Measurements from ENCODE around the gene YTHDF1. TPM values are rescaled to one million over a fixed set of nuclear protein-coding genes. Genes with fewer than 3 reads are reported as not detected.
A peak's percentile ranks its signal among the peaks of the same experiment; 100 is the strongest.

The YTHDF1 gene
- total RNA-seq (2021; fragmentation: NEBNext Ultra II Directional; extraction: Animal tissue kit (Norgen Biotek cat#: 25700)): 10 to 100 TPM; 35.4 to 40.0 (median 37.2) TPM
- long read RNA-seq, partial matches to known transcripts: 8 of 13 reads
- long read RNA-seq, other reads (novel, unspliced or antisense): 4 of 13 reads

DNA sequence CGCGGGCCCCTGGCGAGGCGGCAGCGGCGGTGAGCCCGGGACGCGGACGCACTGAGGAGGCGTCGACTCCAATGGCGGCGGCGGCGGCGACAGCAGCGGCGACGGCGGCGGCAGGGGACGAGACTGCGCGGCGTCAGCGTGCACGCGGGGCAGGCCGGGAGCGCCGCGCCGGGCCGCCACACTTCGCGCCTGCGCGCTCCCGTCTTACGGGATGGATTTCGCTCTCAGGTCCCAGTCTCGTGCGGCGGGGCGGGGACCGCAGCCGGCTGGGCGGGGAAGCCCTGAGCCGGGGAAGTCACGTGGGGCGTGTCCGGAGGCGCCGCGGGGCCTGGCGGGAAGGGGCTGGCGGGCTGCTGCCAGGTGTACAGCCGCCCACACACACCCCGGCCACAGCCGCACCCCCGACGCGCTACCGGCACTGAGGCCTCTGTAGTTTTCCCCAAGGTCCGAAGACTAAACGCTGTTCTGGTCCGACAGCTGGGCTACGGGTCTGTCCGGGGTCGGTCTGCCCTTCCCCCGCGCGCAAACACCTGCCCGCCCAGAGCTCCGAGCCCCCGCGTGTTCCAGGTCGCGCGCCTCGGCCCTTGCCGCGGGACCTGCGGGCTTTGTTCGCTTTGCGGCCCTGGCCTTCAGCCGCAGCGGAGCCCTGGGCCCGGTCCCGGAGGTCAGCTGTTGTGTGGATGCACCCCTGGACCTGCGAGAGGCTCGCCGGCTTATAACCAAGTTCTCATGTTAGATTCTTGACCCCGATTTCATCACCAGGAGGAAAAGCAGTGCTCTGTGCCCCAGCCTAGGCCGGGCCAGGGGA, at the start of gene YTHDF1:
Gene YTHDF1 (minus strand): TSS at position 91 of the 808 bp plus-strand sequence. CDS start 239 bp downstream, outside the sequence.
- peaks cover 16% of the 10 kb centered on the region for H3K27me3 Mint-ChIP-seq (ENCODE audit: insufficient read depth)
- H3K4me3 Mint-ChIP-seq: peak within 1 kb of the TSS; percentile 92
- H3K9me3 Mint-ChIP-seq: no peaks in the 10 kb centered on the region
- peak within 1 kb of the TSS; percentile 80 for H3K27ac Mint-ChIP-seq
- H3K36me3 Mint-ChIP-seq (ENCODE audit: low read depth): peaks cover 33% of the 10 kb centered on the region
- no peak for TF ChIP-seq CTCF (IDR thresholded peaks at IDR 0.05)
- H3K4me1 Mint-ChIP-seq (ENCODE audit: low read depth): peaks cover 40% of the 10 kb centered on the region
- peak; percentile 88 for DNase-seq

- Mint-ChIP-seq H3K27me3 (ENCODE audit: insufficient read depth) (peaks cover 46% of the 10 kb centered on the region), H3K4me1 (ENCODE audit: low read depth) (peaks cover 11% of the 10 kb centered on the region), H3K9me3 (no peaks in the 10 kb centered on the region), H3K27ac (no peak overlapping the region), H3K36me3 (ENCODE audit: low read depth) (no peaks in the 10 kb centered on the region; the same call in 1 of the 2 replicates), H3K4me3 (no peak overlapping the region)
- no peak for TF ChIP-seq CTCF (IDR thresholded peaks at IDR 0.05)
- no peak for DNase-seq
Measured at GRCh38 chr20:63264519-63264918, 48.6 kb upstream of the YTHDF1 start.

DNA sequence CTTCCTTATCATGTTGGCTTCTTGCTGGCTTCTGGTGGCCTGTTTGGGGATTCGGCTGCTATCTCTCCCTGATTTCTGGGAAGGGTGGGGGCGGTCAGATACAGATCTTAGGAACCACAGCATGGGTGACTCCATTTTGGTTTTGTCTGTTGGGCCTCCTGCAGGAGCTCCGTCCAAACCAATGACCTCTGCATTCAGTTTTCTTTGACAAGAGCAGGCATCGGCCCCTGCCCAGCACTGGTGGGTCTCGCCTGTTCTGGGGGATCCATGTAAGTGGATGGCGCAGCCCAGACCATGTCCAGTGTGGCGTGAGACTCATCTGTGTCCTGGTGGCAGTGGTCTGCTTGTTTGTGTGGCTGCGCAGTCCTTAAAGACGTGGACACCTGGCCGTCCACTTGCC, 48.1 kb upstream of the YTHDF1 start:
- Mint-ChIP-seq H3K4me1 (ENCODE audit: low read depth) (peaks cover 11% of the 10 kb centered on the region), H3K4me3 (no peak overlapping the region), H3K27me3 (ENCODE audit: insufficient read depth) (peaks cover 50% of the 10 kb centered on the region), H3K36me3 (ENCODE audit: low read depth) (no peaks in the 10 kb centered on the region), H3K27ac (no peak overlapping the region), H3K9me3 (no peaks in the 10 kb centered on the region)
- no peak for DNase-seq
- TF ChIP-seq CTCF (IDR thresholded peaks at IDR 0.05): no peak

DNA sequence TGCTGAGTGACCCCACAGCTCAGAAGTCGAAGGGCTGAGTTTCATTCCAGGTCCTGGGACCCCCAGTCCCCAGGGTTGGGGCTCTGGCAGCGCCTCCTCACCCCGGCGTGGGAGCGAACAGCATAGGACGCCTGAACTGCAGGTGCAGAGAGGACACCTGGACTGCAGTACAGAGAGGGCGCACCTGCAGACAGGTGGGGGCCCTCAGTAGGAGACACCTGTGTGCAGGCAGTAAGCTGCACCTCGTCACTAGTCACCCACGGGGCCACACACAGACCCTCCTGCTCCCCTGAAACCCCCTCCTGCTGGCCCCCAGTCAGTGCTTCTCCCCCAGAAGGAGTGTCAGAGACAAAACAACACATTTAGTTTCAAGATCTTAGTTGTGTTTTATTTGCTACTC, 46.9 kb upstream of the YTHDF1 start:
- Mint-ChIP-seq H3K27me3 (ENCODE audit: insufficient read depth) (peaks cover 60% of the 10 kb centered on the region), H3K36me3 (ENCODE audit: low read depth) (no peaks in the 10 kb centered on the region), H3K4me1 (ENCODE audit: low read depth) (peaks cover 8% of the 10 kb centered on the region), H3K27ac (no peak overlapping the region), H3K4me3 (no peak overlapping the region), H3K9me3 (no peaks in the 10 kb centered on the region)
- TF ChIP-seq CTCF (IDR thresholded peaks at IDR 0.05): no peak
- no peak for DNase-seq

- no peak for DNase-seq
- peaks cover 66% of the 10 kb centered on the region for H3K27me3 Mint-ChIP-seq (ENCODE audit: insufficient read depth)
- no peak for TF ChIP-seq CTCF (IDR thresholded peaks at IDR 0.05)
- H3K4me3 Mint-ChIP-seq: no peak overlapping the region
- H3K36me3 Mint-ChIP-seq (ENCODE audit: low read depth): no peaks in the 10 kb centered on the region
- H3K9me3 Mint-ChIP-seq: no peaks in the 10 kb centered on the region
- peaks cover 5% of the 10 kb centered on the region; the same call in 1 of the 2 replicates for H3K4me1 Mint-ChIP-seq (ENCODE audit: low read depth)
- H3K27ac Mint-ChIP-seq: no peak overlapping the region
Measured at GRCh38 chr20:63261795-63262528, 46.0 kb upstream of the YTHDF1 start.
